Astrocyte of the hippocampus (primary cell): ENCODE data around the gene VAV1.

Experiments
- DNase-seq: peaks from one replicate; pipeline ENCODE4 v3.0.0; 2011; ENCODE audit warnings: low read depth, low spot score

VAV1 gene

GRCh38 chr19:6888967-6889366 lies 116.5 kb downstream of the VAV1 start:
- DNase-seq, result no peak

DNA sequence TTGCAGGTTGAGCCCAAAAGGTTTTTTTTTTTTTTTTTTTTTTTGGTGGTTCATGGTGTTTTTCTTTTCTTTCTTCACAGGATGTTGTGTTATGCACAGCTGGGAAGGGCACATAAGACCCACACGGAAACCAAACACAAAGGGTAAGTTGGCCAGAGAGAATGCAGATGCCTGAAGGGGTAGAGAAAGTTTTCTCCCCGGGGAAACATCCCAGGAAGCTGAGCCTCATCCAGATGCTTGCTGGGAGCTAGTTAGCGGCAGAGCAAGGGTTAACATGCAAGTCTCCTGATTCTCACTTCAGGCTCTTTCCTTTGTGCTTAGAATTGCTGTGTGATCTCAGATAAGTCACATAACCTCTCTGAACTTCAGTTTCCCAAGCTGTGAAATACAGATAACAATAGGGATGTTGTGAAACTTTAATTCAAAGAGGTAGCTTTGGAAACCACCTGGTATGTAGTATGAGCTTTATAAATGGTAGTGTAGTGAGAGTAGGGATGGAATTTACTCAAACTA lies 117.9 kb downstream of the VAV1 start:
- DNase-seq, result no peak

DNA sequence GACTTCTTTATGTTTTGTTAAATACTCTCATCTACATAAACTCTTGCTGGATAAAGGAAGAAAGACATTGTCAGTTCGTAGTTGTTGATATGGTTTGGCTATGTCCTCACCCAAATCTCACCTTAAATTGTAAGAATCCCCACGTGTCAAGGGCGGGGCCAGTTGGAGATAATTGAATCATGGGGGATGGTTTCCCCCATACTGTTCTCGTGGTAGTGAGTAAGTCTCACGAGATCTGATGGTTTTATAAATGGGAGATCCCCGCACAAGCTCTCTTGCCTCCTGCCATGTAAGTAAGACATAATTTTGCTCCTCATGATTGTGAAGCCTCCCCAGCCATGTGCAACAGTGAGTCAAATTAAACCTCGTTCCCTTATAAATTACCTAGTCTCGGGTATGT lies 118.4 kb downstream of the VAV1 start:
- DNase-seq, result no peak

GRCh38 chr19:6891761-6892385 lies 119.4 kb downstream of the VAV1 start:
- no peak for DNase-seq

- DNase-seq, result no peak
These were observed 121.8 kb downstream of the VAV1 start for GRCh38 chr19:6894313-6894712.

DNA sequence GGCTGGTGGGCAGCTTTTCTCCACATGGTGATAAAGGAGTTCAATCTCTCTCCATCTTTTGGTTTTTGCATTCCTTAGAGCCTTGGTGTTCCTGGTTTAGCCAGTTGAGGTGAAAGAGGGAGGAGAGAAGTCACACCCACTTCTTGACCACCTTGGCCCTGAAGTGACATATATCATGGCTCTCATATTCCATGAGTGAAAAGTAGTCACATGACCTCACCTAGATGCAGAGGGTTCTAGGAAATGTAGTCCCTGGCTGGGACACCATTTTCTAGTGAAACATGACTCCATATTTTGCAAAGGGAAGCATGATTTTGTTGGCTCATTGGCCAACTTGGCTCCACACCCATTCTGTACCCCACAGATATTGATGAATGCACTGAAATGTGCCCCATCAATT lies 130.9 kb downstream of the VAV1 start:
- no peak for DNase-seq

- no peak for DNase-seq
These were observed 134.1 kb downstream of the VAV1 start for GRCh38 chr19:6906559-6907060.
